ENCODE measurements around the gene THUMPD3. TPM values are rescaled to one million over a fixed set of nuclear protein-coding genes. Genes with fewer than 3 reads are reported as not detected.

Gene THUMPD3
- total and polyA plus RNA-seq, 9 of the 15 experiments (the other 6 are each of a cell fraction or from before 2014, with no cell fraction given), result 58.3 to 132 (median 113) TPM

DNA sequence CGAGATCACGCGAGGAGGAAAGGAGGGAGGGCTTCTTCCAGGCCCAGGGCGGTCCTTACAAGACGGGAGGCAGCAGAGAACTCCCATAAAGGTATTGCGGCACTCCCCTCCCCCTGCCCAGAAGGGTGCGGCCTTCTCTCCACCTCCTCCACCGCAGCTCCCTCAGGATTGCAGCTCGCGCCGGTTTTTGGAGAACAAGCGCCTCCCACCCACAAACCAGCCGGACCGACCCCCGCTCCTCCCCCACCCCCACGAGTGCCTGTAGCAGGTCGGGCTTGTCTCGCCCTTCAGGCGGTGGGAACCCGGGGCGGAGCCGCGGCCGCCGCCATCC, 33.4 kb downstream of the THUMPD3 start (continued):
- TF ChIP-seq POLR2B (IDR thresholded peaks at IDR 0.05; ENCODE audit: low read depth, partially characterized antibody) (peak; percentile 16), SRF (CRISPR knock-in tag; IDR thresholded peaks at IDR 0.05) (peak in 1 of 2 experiments; percentile 91; a peak in 2 of 4 replicates), ZNF280A (IDR thresholded peaks at IDR 0.05; ENCODE audit: low read depth, partially characterized antibody) (no peak), MEF2D (tag; conservative IDR thresholded peaks at IDR 0.05; ENCODE audit: low read depth) (no peak), POLR2AphosphoS5 (IDR thresholded peaks at IDR 0.05; ENCODE audit: control insufficient read depth, insufficient read depth, low read depth, low read length) (peak; percentile 67), NBN (IDR thresholded peaks at IDR 0.05; ENCODE audit: low read depth) (peak; percentile 74; the same call in 1 of the 2 replicates), ZBED1 (IDR thresholded peaks at IDR 0.05) (0 out of 2 replicates have a peak, but pooled peaks have one; percentile 53), MTA1 (IDR thresholded peaks at IDR 0.05; ENCODE audit: borderline replicate concordance) (0 out of 2 replicates have a peak, but pooled peaks have one; percentile 21), MTA3 (IDR thresholded peaks at IDR 0.05; ENCODE audit: borderline replicate concordance) (0 out of 2 replicates have a peak, but pooled peaks have one; percentile 12), ARID1B (IDR thresholded peaks at IDR 0.05) (peak; percentile 43; the same call in 1 of the 2 replicates), SAP30 (IDR thresholded peaks at IDR 0.05; ENCODE audit: borderline replicate concordance, insufficient read depth, low read depth, low read length, poor library complexity, severe bottlenecking) (peak; percentile 8), ADNP (tag; IDR thresholded peaks at IDR 0.05) (no peak), SAFB (IDR thresholded peaks at IDR 0.05; ENCODE audit: borderline replicate concordance, low read depth, low read length) (peak; percentile 93; the same call in 1 of the 2 replicates), CREB1 (IDR thresholded peaks at IDR 0.05) (no peak; the same call in 1 of the 2 replicates), CREB1 (CRISPR knock-in tag; IDR thresholded peaks at IDR 0.05) (0 out of 2 replicates have a peak, but pooled peaks have one; percentile 48), MBD2 (IDR thresholded peaks at IDR 0.05; ENCODE audit: borderline replicate concordance, low read depth) (no peak), FOXM1 (IDR thresholded peaks at IDR 0.05; ENCODE audit: low read depth) (no peak), FOXM1 (CRISPR knock-in tag; IDR thresholded peaks at IDR 0.05; ENCODE audit: low read depth) (0 out of 2 replicates have a peak, but pooled peaks have one; percentile 37), SMAD3 (CRISPR knock-in tag; conservative IDR thresholded peaks at IDR 0.05) (peak; percentile 35; the same call in 1 of the 2 replicates)
- TF ChIP-seq, protein P1, sequence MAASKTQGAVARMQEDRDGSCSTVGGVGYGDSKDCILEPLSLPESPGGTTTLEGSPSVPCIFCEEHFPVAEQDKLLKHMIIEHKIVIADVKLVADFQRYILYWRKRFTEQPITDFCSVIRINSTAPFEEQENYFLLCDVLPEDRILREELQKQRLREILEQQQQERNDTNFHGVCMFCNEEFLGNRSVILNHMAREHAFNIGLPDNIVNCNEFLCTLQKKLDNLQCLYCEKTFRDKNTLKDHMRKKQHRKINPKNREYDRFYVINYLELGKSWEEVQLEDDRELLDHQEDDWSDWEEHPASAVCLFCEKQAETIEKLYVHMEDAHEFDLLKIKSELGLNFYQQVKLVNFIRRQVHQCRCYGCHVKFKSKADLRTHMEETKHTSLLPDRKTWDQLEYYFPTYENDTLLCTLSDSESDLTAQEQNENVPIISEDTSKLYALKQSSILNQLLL (CRISPR knock-in tag; IDR thresholded peaks at IDR 0.05; ENCODE audit: borderline replicate concordance), result no peak
- TF ChIP-seq, protein P2, sequence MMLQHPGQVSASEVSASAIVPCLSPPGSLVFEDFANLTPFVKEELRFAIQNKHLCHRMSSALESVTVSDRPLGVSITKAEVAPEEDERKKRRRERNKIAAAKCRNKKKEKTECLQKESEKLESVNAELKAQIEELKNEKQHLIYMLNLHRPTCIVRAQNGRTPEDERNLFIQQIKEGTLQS (IDR thresholded peaks at IDR 0.05), result peak; percentile 19; the same call in 1 of the 2 replicates
- TF ChIP-seq, protein P2 (CRISPR knock-in tag; conservative IDR thresholded peaks at IDR 0.05), result no peak
- TF ChIP-seq, protein P3, sequence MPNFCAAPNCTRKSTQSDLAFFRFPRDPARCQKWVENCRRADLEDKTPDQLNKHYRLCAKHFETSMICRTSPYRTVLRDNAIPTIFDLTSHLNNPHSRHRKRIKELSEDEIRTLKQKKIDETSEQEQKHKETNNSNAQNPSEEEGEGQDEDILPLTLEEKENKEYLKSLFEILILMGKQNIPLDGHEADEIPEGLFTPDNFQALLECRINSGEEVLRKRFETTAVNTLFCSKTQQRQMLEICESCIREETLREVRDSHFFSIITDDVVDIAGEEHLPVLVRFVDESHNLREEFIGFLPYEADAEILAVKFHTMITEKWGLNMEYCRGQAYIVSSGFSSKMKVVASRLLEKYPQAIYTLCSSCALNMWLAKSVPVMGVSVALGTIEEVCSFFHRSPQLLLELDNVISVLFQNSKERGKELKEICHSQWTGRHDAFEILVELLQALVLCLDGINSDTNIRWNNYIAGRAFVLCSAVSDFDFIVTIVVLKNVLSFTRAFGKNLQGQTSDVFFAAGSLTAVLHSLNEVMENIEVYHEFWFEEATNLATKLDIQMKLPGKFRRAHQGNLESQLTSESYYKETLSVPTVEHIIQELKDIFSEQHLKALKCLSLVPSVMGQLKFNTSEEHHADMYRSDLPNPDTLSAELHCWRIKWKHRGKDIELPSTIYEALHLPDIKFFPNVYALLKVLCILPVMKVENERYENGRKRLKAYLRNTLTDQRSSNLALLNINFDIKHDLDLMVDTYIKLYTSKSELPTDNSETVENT (CRISPR knock-in tag; IDR thresholded peaks at IDR 0.05), result peak; percentile 28; the same call in 1 of the 2 replicates
